Measurements from ENCODE around the gene CASR.

DNA sequence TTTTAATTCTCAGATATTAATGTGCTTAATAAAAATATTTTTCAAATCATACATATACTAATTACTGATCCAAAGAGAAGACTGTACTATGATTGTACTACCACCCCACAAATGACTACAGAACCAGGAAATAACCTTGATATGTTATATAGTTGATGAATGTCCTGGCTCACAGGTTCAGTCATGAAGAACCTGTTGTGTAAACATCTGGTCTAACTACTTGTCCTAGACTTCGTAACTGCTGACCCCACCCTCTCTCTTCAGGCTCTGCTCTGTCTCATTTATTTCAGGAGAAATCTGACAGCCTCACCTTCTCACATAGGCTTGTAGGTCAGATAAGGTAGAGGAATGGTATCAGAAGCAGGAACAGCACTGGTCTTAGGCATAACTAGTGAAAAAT lies 126.9 kb downstream of the CASR start:
- no peak for TF ChIP-seq CTCF (IDR thresholded peaks at IDR 0.05)
- no peak for TF ChIP-seq POLR2A (IDR thresholded peaks at IDR 0.05)

All from transverse colon (tissue), 3 donors.